HG03354 (cell line): ENCODE data around the gene RALA.
"Not testable (repeated sequence)": the region's sequence is repeated elsewhere in the genome, so short reads cannot be mapped to it uniquely, and the experiment has no call there.

ENCODE experiments used
- ATAC-seq: cut with Tn5 transposase; IDR thresholded peaks from one replicate; pipeline ENCODE4 v1.9.1; 2021; ENCODE audit warnings: mild to moderate bottlenecking; ENCODE audit not compliant: unreplicated experiment, poor library complexity, severe bottlenecking

Gene RALA

GRCh38 chr7:39674406-39674805 is 51.0 kb downstream of the RALA start:
- ATAC-seq = no peak

- no peak for ATAC-seq
Measured at GRCh38 chr7:39676346-39676745, 53.0 kb downstream of the RALA start.

GRCh38 chr7:39678930-39679709 is 55.7 kb downstream of the RALA start:
- no peak for ATAC-seq

- ATAC-seq = not testable (repeated sequence)
Measured at GRCh38 chr7:39679874-39680273, 56.5 kb downstream of the RALA start.

- ATAC-seq = no peak
Measured at GRCh38 chr7:39681887-39682441, 58.6 kb downstream of the RALA start.

GRCh38 chr7:39683216-39683845 is 60.0 kb downstream of the RALA start:
- ATAC-seq = no peak

GRCh38 chr7:39686261-39686924 is 63.0 kb downstream of the RALA start:
- ATAC-seq = peak; percentile 69

- no peak for ATAC-seq
Measured at GRCh38 chr7:39688611-39689480, 65.5 kb downstream of the RALA start.

- ATAC-seq = no peak
Measured at GRCh38 chr7:39691821-39692220, 68.4 kb downstream of the RALA start.

GRCh38 chr7:39693086-39693485 is 69.7 kb downstream of the RALA start:
- ATAC-seq = not testable (repeated sequence)

- no peak for ATAC-seq
Measured at GRCh38 chr7:39693812-39694211, 70.4 kb downstream of the RALA start.

GRCh38 chr7:39695852-39696586 is 72.6 kb downstream of the RALA start:
- ATAC-seq = no peak

- ATAC-seq = no peak
Measured at GRCh38 chr7:39696631-39697030, 73.3 kb downstream of the RALA start.

- no peak for ATAC-seq
Measured at GRCh38 chr7:39697483-39697882, 74.1 kb downstream of the RALA start.

GRCh38 chr7:39700165-39700564 is 76.8 kb downstream of the RALA start:
- no peak for ATAC-seq

GRCh38 chr7:39700932-39701331 is 77.6 kb downstream of the RALA start:
- no peak for ATAC-seq

GRCh38 chr7:39702133-39702532 is 78.8 kb downstream of the RALA start:
- no peak for ATAC-seq

- no peak for ATAC-seq
Measured at GRCh38 chr7:39703144-39703543, 79.8 kb downstream of the RALA start.

- no peak for ATAC-seq
Measured at GRCh38 chr7:39709029-39709428, 85.7 kb downstream of the RALA start.
